Activated CD4-positive, alpha-beta memory T cell treated with anti-CD3 and anti-CD28 coated beads, Interleukin-2, amount 10 ng/mL, durations not matched to agents 7 days and 5 days (primary cell): Measurements from ENCODE around the gene EPHB2. TPM values are rescaled to one million over a fixed set of nuclear protein-coding genes. Genes with fewer than 3 reads are reported as not detected.
A peak's percentile ranks its signal among the peaks of the same experiment; 100 is the strongest.
"Not testable (repeated sequence)": the region's sequence is repeated elsewhere in the genome, so short reads cannot be mapped to it uniquely, and the experiment has no call there.

Experiments used
- CTCF ChIA-PET: fragments of 350-600 bp; sonication (Branson Sonifier 250); formaldehyde crosslinking; loops from one replicate; lab custom pipeline; 2021; ENCODE audit warnings: antibody characterized with exemption, inconsistent platforms; lab: Charles Lee
- POLR2A ChIA-PET: fragments of 350-600 bp; sonication (Branson Sonifier 250); formaldehyde crosslinking; loops from one replicate; lab custom pipeline; 2021; ENCODE audit warnings: antibody characterized with exemption; lab: Charles Lee
- DNase-seq: peaks from one replicate; pipeline ENCODE4 v3.0.0-alpha.2; 2020
- H3K27ac Mint-ChIP-seq: one replicate; pipeline ENCODE4 v1.8.0; 2021; ENCODE audit warnings: mild to moderate bottlenecking, mixed read lengths
- H3K27me3 Mint-ChIP-seq: one replicate; pipeline ENCODE4 v1.8.0; 2021; ENCODE audit warnings: mixed read lengths
- H3K36me3 Mint-ChIP-seq: one replicate; pipeline ENCODE4 v1.8.0; 2021; ENCODE audit warnings: low read depth, mixed read lengths
- H3K4me1 Mint-ChIP-seq: one replicate; pipeline ENCODE4 v1.8.0; 2021; ENCODE audit warnings: mixed read lengths
- H3K4me3 Mint-ChIP-seq: one replicate; pipeline ENCODE4 v1.8.0; 2021; ENCODE audit warnings: mild to moderate bottlenecking, mixed read lengths
- H3K9me3 Mint-ChIP-seq: one replicate; pipeline ENCODE4 v1.8.0; 2021; ENCODE audit warnings: mixed read lengths
- total RNA-seq, 2 experiments: library from RNA; stranded (reverse); gene quantifications; one replicate each; pipeline ENCODE4 v1.2.3, GENCODE V29; 2021

The EPHB2 gene
- not detected for total RNA-seq

DNA sequence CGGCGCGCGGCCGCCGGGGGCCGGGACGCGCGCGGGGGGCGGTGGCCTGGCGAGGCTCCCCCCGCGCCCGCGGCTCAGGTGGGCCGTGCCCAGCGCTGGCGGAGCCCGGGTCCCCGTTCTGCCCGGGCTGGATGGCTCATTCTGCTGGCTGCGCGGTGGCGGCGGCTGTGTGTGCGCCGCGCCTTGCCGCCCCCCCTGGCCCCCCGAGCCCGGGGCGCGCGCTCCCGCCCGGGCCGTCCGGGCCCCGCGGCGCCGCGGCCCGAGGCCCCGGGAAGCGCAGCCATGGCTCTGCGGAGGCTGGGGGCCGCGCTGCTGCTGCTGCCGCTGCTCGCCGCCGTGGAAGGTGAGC is at the start of gene EPHB2:
EPHB2 (plus strand) TSS at position 139 of the 349 bp plus-strand sequence; CDS start at position 283, 144 bp downstream.
- POLR2A ChIA-PET, result no interaction called here
- Mint-ChIP-seq H3K27me3 (peaks cover 57% of the 10 kb centered on the region), H3K36me3 (peaks cover 2% of the 10 kb centered on the region), H3K27ac (no peak within 1 kb of the TSS), H3K4me1 (peaks cover 23% of the 10 kb centered on the region), H3K4me3 (peak within 1 kb of the TSS; percentile 32), H3K9me3 (no peaks in the 10 kb centered on the region)
- no peak for DNase-seq
- CTCF ChIA-PET, result no interaction called here

- no peaks in the 10 kb centered on the region for H3K9me3 Mint-ChIP-seq
- H3K27ac Mint-ChIP-seq, result no peak overlapping the region
- H3K36me3 Mint-ChIP-seq, result no peaks in the 10 kb centered on the region
- POLR2A ChIA-PET, result no interaction called here
- no peak overlapping the region for H3K4me3 Mint-ChIP-seq
- DNase-seq, result no peak
- peaks cover 5% of the 10 kb centered on the region for H3K27me3 Mint-ChIP-seq
- no peaks in the 10 kb centered on the region for H3K4me1 Mint-ChIP-seq
- CTCF ChIA-PET, result no interaction called here
Measured at GRCh38 chr1:22661880-22662279, 48.8 kb upstream of the EPHB2 start.

- no peak overlapping the region for H3K4me3 Mint-ChIP-seq
- CTCF ChIA-PET, result no interaction called here
- H3K4me1 Mint-ChIP-seq, result no peaks in the 10 kb centered on the region
- H3K27ac Mint-ChIP-seq, result no peak overlapping the region
- no peak for DNase-seq
- POLR2A ChIA-PET, result no interaction called here
- H3K36me3 Mint-ChIP-seq, result no peaks in the 10 kb centered on the region
- peaks cover 5% of the 10 kb centered on the region for H3K27me3 Mint-ChIP-seq
- H3K9me3 Mint-ChIP-seq, result no peaks in the 10 kb centered on the region
Measured at GRCh38 chr1:22662318-22662717, 48.3 kb upstream of the EPHB2 start.

- no peaks in the 10 kb centered on the region for H3K9me3 Mint-ChIP-seq
- ChIA-PET POLR2A (no interaction called here), CTCF (no interaction called here)
- no peaks in the 10 kb centered on the region for H3K36me3 Mint-ChIP-seq
- H3K4me3 Mint-ChIP-seq, result no peak overlapping the region
- no peaks in the 10 kb centered on the region for H3K4me1 Mint-ChIP-seq
- peaks cover 9% of the 10 kb centered on the region for H3K27me3 Mint-ChIP-seq
- DNase-seq, result no peak
- no peak overlapping the region for H3K27ac Mint-ChIP-seq
Measured at GRCh38 chr1:22662986-22663408, 47.6 kb upstream of the EPHB2 start.

DNA sequence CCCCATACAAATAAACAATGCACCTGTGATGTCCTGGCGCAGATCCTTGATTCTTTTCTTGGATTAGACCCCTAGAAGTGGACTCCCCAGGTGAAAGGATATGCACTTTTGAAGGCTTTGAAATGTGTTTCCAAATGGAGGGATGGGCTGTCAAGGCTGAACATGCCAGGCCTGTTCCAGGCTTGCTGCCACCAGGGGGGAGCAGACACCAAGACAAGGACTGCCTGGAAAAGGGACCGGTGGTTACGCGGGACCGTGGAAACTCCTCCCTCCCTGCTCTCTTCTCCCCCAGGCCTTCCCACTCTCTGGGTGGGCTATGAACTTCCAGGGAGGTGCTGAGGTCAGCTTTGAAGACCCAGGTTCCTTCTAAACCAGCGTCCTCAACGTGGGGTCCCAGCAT is 44.9 kb upstream of the EPHB2 start:
- Mint-ChIP-seq H3K4me1 (no peaks in the 10 kb centered on the region), H3K4me3 (no peak overlapping the region), H3K36me3 (no peaks in the 10 kb centered on the region), H3K27ac (no peak overlapping the region), H3K9me3 (no peaks in the 10 kb centered on the region), H3K27me3 (peaks cover 13% of the 10 kb centered on the region)
- CTCF ChIA-PET, result no interaction called here
- DNase-seq, result no peak
- POLR2A ChIA-PET, result no interaction called here

DNA sequence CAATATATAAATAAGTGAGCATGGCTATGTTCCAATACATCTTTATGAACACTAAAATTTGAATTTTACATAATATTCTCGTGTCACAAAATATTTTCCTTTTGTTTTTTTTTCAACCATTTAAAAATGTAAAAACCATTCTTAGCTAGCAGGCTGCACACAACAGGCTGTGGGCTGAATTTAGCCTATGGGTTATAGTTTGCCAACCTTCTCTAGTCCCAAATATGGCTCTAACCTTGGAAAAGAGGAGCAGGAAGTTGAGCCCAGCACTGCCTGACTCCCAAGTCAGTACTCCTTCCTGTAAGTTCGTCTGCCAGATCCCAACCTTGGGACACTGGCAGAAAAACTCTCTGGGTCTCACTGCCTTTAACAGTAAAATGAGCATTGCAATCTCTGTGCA is 44.2 kb upstream of the EPHB2 start:
- Mint-ChIP-seq H3K27me3 (peaks cover 13% of the 10 kb centered on the region), H3K9me3 (no peaks in the 10 kb centered on the region), H3K36me3 (no peaks in the 10 kb centered on the region), H3K4me3 (no peak overlapping the region), H3K4me1 (no peaks in the 10 kb centered on the region), H3K27ac (no peak overlapping the region)
- no peak for DNase-seq
- ChIA-PET POLR2A (no interaction called here), CTCF (no interaction called here)

- DNase-seq, H3K4me3 Mint-ChIP-seq, CTCF ChIA-PET, H3K4me1 Mint-ChIP-seq, POLR2A ChIA-PET, H3K9me3 Mint-ChIP-seq, H3K36me3 Mint-ChIP-seq, H3K27ac Mint-ChIP-seq: not testable (repeated sequence)
- H3K27me3 Mint-ChIP-seq, result peaks cover 26% of the 10 kb centered on the region
Measured at GRCh38 chr1:22668840-22669239, 41.8 kb upstream of the EPHB2 start.

DNA sequence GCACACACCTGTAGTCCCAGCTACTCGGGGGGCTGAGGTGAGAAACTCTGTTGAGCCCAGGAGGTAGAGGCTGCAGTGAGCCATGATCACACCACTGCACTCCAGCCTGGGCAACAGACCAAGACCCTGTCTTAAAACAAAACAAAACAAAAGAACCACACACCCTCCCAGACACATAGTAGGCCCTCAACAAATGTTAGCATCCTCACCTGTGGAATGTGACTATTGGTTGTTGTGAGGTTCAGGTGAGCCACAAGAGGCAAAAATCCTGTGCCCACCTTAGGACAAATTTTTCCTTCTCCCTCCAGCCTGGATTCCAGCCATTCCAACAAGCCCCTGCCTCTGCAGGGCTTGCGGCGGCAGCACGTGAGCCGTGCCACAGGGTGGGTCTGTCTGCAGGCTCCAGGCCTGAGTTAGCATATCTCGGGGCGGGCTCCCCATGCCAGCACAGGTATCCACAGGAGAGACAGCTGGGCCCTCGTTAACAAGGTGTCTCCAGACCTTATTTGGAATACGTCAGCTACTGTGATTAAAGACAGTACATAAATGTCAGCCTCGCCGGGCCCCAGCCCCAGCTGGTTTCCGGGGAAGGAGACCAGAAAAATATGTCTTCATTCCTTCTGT is 40.2 kb upstream of the EPHB2 start:
- no peaks in the 10 kb centered on the region for H3K9me3 Mint-ChIP-seq
- no peak overlapping the region for H3K27ac Mint-ChIP-seq
- peaks cover 33% of the 10 kb centered on the region for H3K27me3 Mint-ChIP-seq
- no peaks in the 10 kb centered on the region for H3K36me3 Mint-ChIP-seq
- POLR2A ChIA-PET, result no interaction called here
- CTCF ChIA-PET, result no interaction called here
- no peak overlapping the region for H3K4me3 Mint-ChIP-seq
- H3K4me1 Mint-ChIP-seq, result no peaks in the 10 kb centered on the region
- DNase-seq, result no peak

GRCh38 chr1:22671999-22672398 is 38.6 kb upstream of the EPHB2 start:
- H3K4me3 Mint-ChIP-seq, result no peak overlapping the region
- H3K27ac Mint-ChIP-seq, result no peak overlapping the region
- H3K36me3 Mint-ChIP-seq, result no peaks in the 10 kb centered on the region
- H3K4me1 Mint-ChIP-seq, result no peaks in the 10 kb centered on the region
- POLR2A ChIA-PET, result no interaction called here
- H3K9me3 Mint-ChIP-seq, result no peaks in the 10 kb centered on the region
- H3K27me3 Mint-ChIP-seq, result peaks cover 34% of the 10 kb centered on the region
- DNase-seq, result no peak
- CTCF ChIA-PET, result no interaction called here

DNA sequence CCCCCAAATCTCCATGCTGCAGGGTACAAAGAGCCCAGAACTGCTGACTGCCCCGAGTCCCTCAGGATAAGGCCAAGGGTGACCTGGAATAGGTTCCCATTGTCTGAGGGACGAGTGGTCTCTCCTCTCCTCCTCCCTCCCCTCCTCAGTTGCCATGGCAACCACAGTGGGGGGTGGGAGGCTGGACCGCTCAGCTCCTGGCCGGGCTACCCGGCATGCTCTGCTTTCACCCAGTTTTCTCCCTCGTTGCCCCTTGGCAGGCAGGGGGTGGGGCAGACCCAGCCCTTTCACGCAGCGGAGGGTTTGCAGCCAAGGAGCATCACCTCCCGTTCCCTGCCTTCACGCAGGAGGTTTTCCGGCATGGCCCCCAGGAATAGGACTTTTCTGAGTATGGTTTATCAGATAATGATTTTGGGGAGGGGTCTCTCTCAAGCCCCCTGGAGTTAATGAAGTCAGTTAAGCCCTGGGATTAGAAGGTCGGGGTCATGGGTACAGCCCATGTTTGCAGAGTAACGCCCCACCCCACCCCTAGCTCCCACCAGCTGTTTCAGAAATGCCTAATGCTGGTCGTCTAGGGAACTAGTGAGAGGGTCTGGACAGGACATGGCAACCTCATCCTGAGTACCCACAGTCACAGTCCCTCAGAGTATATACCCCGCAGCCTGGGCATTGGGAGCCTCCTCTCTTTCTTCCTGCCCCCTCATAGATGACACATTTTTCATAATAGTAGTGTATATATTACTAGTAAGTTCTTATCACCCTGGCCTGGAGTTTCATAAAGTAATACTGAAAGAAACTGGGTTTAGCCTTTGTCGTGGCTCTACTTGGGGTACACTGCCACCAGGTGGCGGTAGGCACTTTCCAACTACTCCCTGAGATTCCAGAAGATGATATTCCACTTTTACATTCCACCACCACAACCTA is 36.9 kb upstream of the EPHB2 start:
- POLR2A ChIA-PET, result no interaction called here

DNA sequence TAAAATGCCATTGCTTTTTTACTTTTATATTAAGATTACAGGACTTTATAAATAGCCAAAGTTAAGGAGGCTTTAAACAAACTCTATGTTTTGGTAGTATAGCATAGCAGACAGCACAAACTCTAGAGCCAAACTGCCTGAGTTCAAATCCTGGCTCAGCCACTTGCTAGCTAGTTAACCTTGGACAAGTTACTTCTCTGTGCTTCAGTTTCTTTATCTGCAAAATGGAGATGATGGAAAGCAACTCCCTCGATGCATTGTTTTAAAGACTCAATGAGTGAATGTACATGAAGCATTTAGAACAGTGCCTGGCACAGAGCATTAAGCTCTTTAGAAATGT is 36.3 kb upstream of the EPHB2 start:
- CTCF ChIA-PET, result interaction anchor here (1.7 kb wide), 1 partner anchor 214 kb away, joined by 4 read pairs; no protein-coding TSS in a partner anchor
- Mint-ChIP-seq H3K9me3 (no peaks in the 10 kb centered on the region), H3K4me1 (no peaks in the 10 kb centered on the region)

More for the DNA sequence above, 36.9 kb upstream of the EPHB2 start:
- DNase-seq, result no peak
- Mint-ChIP-seq H3K9me3 (no peaks in the 10 kb centered on the region), H3K4me1 (no peaks in the 10 kb centered on the region), H3K27ac (no peak overlapping the region), H3K27me3 (peaks cover 31% of the 10 kb centered on the region), H3K4me3 (no peak overlapping the region), H3K36me3 (no peaks in the 10 kb centered on the region)
- CTCF ChIA-PET, result interaction anchor here (1.7 kb wide), 1 partner anchor 215 kb away, joined by 4 read pairs; no protein-coding TSS in a partner anchor

DNA sequence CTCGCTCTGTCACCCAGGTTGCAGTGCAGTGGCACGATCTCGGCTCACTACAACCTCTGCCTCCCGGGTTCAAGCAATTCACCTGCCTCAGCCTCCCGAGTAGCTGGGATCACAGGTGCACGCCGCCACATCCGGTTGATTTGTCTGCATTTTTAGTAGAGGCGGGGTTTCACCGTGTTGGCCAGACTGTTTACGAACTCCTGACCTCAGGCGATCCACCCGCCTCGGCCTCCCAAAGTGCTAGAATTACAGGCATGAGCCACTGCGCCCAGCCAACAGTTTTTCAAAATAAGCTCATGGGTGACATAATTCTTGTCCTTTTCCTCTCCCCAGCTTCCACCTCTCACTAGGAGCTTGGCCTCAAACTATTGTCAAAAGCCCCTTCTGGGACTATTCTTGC is 34.5 kb upstream of the EPHB2 start:
- DNase-seq, POLR2A ChIA-PET, H3K36me3 Mint-ChIP-seq, H3K27ac Mint-ChIP-seq, H3K4me1 Mint-ChIP-seq, H3K4me3 Mint-ChIP-seq, H3K9me3 Mint-ChIP-seq, CTCF ChIA-PET: not testable (repeated sequence)
- H3K27me3 Mint-ChIP-seq, result peaks cover 26% of the 10 kb centered on the region

More for the DNA sequence above, 36.3 kb upstream of the EPHB2 start:
- H3K27ac Mint-ChIP-seq, result no peak overlapping the region
- POLR2A ChIA-PET, result no interaction called here
- no peak for DNase-seq
- H3K36me3 Mint-ChIP-seq, result no peaks in the 10 kb centered on the region
- peaks cover 30% of the 10 kb centered on the region for H3K27me3 Mint-ChIP-seq
- no peak overlapping the region for H3K4me3 Mint-ChIP-seq

DNA sequence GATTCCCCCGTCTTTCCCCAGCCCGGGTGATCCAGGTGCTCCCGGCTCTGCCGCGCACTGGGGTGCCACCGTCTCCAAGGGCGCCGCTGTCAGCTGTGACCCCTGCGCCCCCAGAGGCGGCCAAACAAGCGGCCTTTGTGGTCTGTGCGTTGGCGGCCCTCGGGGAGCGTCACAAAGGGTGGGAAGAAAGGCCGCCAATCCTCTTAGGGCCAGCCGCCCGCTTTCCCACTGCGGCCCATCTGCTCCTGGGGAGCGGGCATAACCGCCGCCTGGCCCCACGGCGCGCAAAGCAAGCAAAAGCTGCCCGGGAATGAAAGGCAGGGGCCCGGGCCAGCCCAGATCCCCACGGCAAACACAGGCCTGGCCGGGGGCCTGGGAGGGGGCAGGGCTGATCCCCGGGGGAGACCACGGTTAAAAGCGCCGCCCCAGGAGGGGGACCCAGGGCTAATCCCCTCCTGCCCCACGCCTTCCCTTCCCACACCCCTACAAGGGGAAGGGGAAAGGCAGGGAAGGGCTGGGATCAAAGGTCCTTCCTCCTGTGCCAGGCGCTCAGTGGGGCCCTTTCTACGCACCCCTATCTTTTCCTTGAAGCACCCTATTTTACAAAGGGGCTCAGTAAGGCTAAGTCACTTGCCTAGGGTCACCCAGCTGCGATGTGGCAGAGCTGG is 33.6 kb upstream of the EPHB2 start:
- no peak for DNase-seq
- Mint-ChIP-seq H3K4me1 (no peaks in the 10 kb centered on the region), H3K27me3 (peaks cover 21% of the 10 kb centered on the region)

More for the DNA sequence above, 33.6 kb upstream of the EPHB2 start:
- POLR2A ChIA-PET, result no interaction called here
- CTCF ChIA-PET, result no interaction called here
- H3K4me3 Mint-ChIP-seq, result no peak overlapping the region
- H3K9me3 Mint-ChIP-seq, result no peaks in the 10 kb centered on the region
- no peaks in the 10 kb centered on the region for H3K36me3 Mint-ChIP-seq
- H3K27ac Mint-ChIP-seq, result no peak overlapping the region
